Endothelial cell of umbilical vein (primary cell): ENCODE measurements around the gene MB. TPM values are rescaled to one million over a fixed set of nuclear protein-coding genes. Genes with fewer than 3 reads are reported as not detected.

ENCODE experiments used
- BruUV-seq: library from RNA; stranded (reverse); fragments of 400-500 nt; replicated peaks from 2 replicates; lab custom pipeline; 2021; lab: Mats Ljungman, UMichigan
- CTCF ChIA-PET: fragments of 300-600, 350-600 bp; sonication (Branson Sonifier 250); formaldehyde crosslinking; loops from one replicate; lab custom pipeline; 2021; ENCODE audit warnings: antibody characterized with exemption, inconsistent platforms; lab: Charles Lee
- POLR2A ChIA-PET: fragments of 300-600, 350-600 bp; sonication (Branson Sonifier 250); formaldehyde crosslinking; loops from one replicate; lab custom pipeline; 2021; ENCODE audit warnings: antibody characterized with exemption, inconsistent platforms; lab: Charles Lee
- DNase-seq: peaks from one replicate; pipeline ENCODE4 v3.0.0-alpha.2; 2011; ENCODE audit warnings: low read depth, low spot score
- FAIRE-seq: peaks from 2 replicates; lab custom pipeline; 2011; peaks lifted over from hg19 to GRCh38; lab: Jason Lieb, UNC
- H2AFZ ChIP-seq: 2 replicates; pipeline ENCODE4 v1.6.0; 2012; ENCODE audit warnings: low read depth, low read length, control low read depth, inconsistent platforms
- H3K27ac ChIP-seq: 2 replicates; pipeline ENCODE4 v1.5.1; 2011; ENCODE audit warnings: low read depth, mild to moderate bottlenecking, control low read depth, low read length, moderate library complexity; ENCODE audit not compliant: insufficient read depth
- H3K27me3 ChIP-seq, 2 experiments: 2 replicates each; pipeline versions ENCODE4 v1.6.0 to v1.6.1; 2011; ENCODE audit warnings: low read length in 2 of 2, mixed read lengths in 1 of 2; ENCODE audit not compliant: control insufficient read depth in 2 of 2, insufficient read depth in 2 of 2
- H3K36me3 ChIP-seq, 2 experiments: 2 replicates in 1 of 2; 3 replicates in 1 of 2; pipeline ENCODE4 v1.5.1; 2011; ENCODE audit warnings: low read length in 2 of 2, mild to moderate bottlenecking in 1 of 2, moderate library complexity in 1 of 2; ENCODE audit not compliant: control insufficient read depth in 2 of 2, insufficient read depth in 2 of 2; ENCODE audit errors: extremely low read depth in 1 of 2
- H3K4me1 ChIP-seq: 3 replicates; pipeline ENCODE4 v1.5.1; 2011; ENCODE audit warnings: mild to moderate bottlenecking, low read length; ENCODE audit not compliant: control insufficient read depth, insufficient read depth; ENCODE audit errors: extremely low read depth
- H3K4me2 ChIP-seq: 2 replicates; pipeline ENCODE4 v1.6.1; 2011; ENCODE audit warnings: low read length, control low read depth, mixed read lengths; ENCODE audit not compliant: insufficient read depth
- H3K4me3 ChIP-seq, 3 experiments: fragments of 200-600 bp in 1 of 3; sonication (generic), shearing (Covaris generic) in 1 of 3; replicated peaks in 1 of 3; 2 replicates each; pipeline ENCODE4 v1.5.1; 2011 to 2016; ENCODE audit warnings: control low read depth in 3 of 3, low read length in 3 of 3, mild to moderate bottlenecking in 2 of 3, inconsistent platforms in 1 of 3, low read depth in 1 of 3, moderate library complexity in 1 of 3; ENCODE audit not compliant: insufficient read depth in 1 of 3
- H3K79me2 ChIP-seq: 2 replicates; pipeline ENCODE4 v1.6.0; 2012; ENCODE audit warnings: low read length, inconsistent platforms; ENCODE audit not compliant: control insufficient read depth, insufficient read depth
- H3K9ac ChIP-seq: replicated peaks from 2 replicates; pipeline ENCODE3; 2011; ENCODE audit warnings: low read length, control low read depth; ENCODE audit not compliant: insufficient read depth; ENCODE audit errors: extremely low read depth
- H3K9me1 ChIP-seq: replicated peaks from 3 replicates; pipeline ENCODE4 v1.6.0; 2011; ENCODE audit warnings: mild to moderate bottlenecking, low read length; ENCODE audit not compliant: control insufficient read depth, insufficient read depth; ENCODE audit errors: extremely low read depth
- H3K9me3 ChIP-seq: replicated peaks from 2 replicates; pipeline ENCODE4 v1.5.1; 2012; ENCODE audit warnings: low read length, inconsistent platforms; ENCODE audit not compliant: control insufficient read depth, insufficient read depth
- H4K20me1 ChIP-seq: replicated peaks from 2 replicates; pipeline ENCODE3; 2011; ENCODE audit warnings: mild to moderate bottlenecking, low read length; ENCODE audit not compliant: control insufficient read depth, insufficient read depth; ENCODE audit errors: extremely low read depth
- EZH2 ChIP-seq: IDR thresholded peaks from 2 replicates; pipeline ENCODE4 v1.6.1; 2012; ENCODE audit warnings: borderline replicate concordance, low read depth, mild to moderate bottlenecking, moderate library complexity, low read length, inconsistent platforms; ENCODE audit not compliant: severe bottlenecking
- FOS ChIP-seq: IDR thresholded peaks from 2 replicates; pipeline ENCODE4 v1.6.1; 2011; ENCODE audit warnings: mild to moderate bottlenecking, low read length, moderate library complexity, borderline replicate concordance; ENCODE audit not compliant: insufficient read depth
- GATA2 ChIP-seq: IDR thresholded peaks from 2 replicates; pipeline ENCODE4 v1.7.0; 2011; ENCODE audit warnings: low read depth, mild to moderate bottlenecking, moderate library complexity, mixed read lengths, low read length; ENCODE audit not compliant: insufficient read length, insufficient read depth
- JUN ChIP-seq: IDR thresholded peaks from 2 replicates; pipeline ENCODE4 v1.6.1; 2011; ENCODE audit warnings: borderline replicate concordance, low read depth; ENCODE audit not compliant: insufficient read length, insufficient read depth
- MYC ChIP-seq: IDR thresholded peaks from one replicate; pipeline ENCODE4 v1.6.1; 2011; ENCODE audit warnings: mild to moderate bottlenecking, low read depth, low read length
- POLR2A ChIP-seq: IDR thresholded peaks from 2 replicates; pipeline ENCODE4 v1.6.1; 2012; ENCODE audit warnings: low read depth, mild to moderate bottlenecking, control low read depth, low read length
- POLR2AphosphoS5 ChIP-seq: IDR thresholded peaks from 2 replicates; pipeline ENCODE4 v1.6.1; 2012; ENCODE audit warnings: low read depth, mild to moderate bottlenecking, control low read depth, low read length, moderate library complexity; ENCODE audit not compliant: insufficient read depth
- dilution Hi-C: fragments of 300-500 bp; cut with MboI; formaldehyde crosslinking; loops from one replicate; pipeline ENCODE4 v1.15.0; 2019; ENCODE audit warnings: low sequenced_read_pairs; ENCODE audit not compliant: extremely low pct_ligation_motif_present
- intact Hi-C: fragments of 100-400 bp; cut with micrococcal nuclease; formaldehyde crosslinking; loops from one replicate; pipeline ENCODE4 v1.10.0; 2022
- polyA plus RNA-seq, 4 experiments: library from polyadenylated mRNA; depleted of rRNA in 3 of 4; stranded (reverse) in 3 of 4; unstranded in 1 of 4; fragments of >200 nt; gene quantifications; 2 replicates each; pipeline versions ENCODE4 v1.2.1 to v1.2.3, GENCODE V29; 2011 to 2012; ENCODE audit warnings: missing spikeins in 1 of 4
- total RNA-seq: library from RNA; stranded (reverse); gene quantifications from 2 replicates; pipeline ENCODE4 v1.2.3, GENCODE V29; 2021
- TF ChIP-seq, protein P1 (sequence below): IDR thresholded peaks from 2 replicates; pipeline ENCODE4 v1.6.1; 2011; ENCODE audit not compliant: insufficient read depth, insufficient read length
- TF ChIP-seq, protein P2 (sequence below), 2 donors: IDR thresholded peaks; 1 replicate in 1 of 2; 2 replicates in 1 of 2; pipeline ENCODE4 v1.5.1; 2011; ENCODE audit warnings: low read length in 2 of 2, mild to moderate bottlenecking in 2 of 2, moderate library complexity in 2 of 2, control low read depth in 1 of 2, inconsistent platforms in 1 of 2, low read depth in 1 of 2; ENCODE audit not compliant: insufficient read depth in 1 of 2; ENCODE audit errors: extremely low read depth in 1 of 2

MB gene
- total and polyA plus RNA-seq, 2 donors (not counting 3 experiments of a cell fraction or from before 2014, with no cell fraction given): not detected

- Histone ChIP-seq H3K27ac (no peak overlapping the region), H3K9ac (no peak overlapping the region), H3K9me1 (no peaks in the 10 kb centered on the region), H3K36me3 (no peaks in the 10 kb centered on the region), H3K9me3 (no peaks in the 10 kb centered on the region), H3K4me2 (no peak overlapping the region), H3K79me2 (no peaks in the 10 kb centered on the region), H4K20me1 (no peaks in the 10 kb centered on the region), H3K4me3 (no peak overlapping the region), H3K27me3 (peaks cover 0 to 2% of the 10 kb centered on the region in 2 experiments), H3K4me1 (no peaks in the 10 kb centered on the region), H2AFZ (no peak overlapping the region)
- intact Hi-C loops: no loop called here
- DNase-seq (no peak), FAIRE-seq (no peak)
- ChIA-PET POLR2A (no interaction called here), CTCF (interaction anchor here (1.9 kb wide), 1 partner anchor 158 kb away, joined by 6 read pairs; no protein-coding TSS in a partner anchor)
- TF ChIP-seq FOS: no peak
- TF ChIP-seq EZH2: no peak
- no peak for TF ChIP-seq MYC
- no peak for TF ChIP-seq POLR2A
- dilution Hi-C loops: no loop called here
- BruUV-seq: no TSS peak
Observed at GRCh38 chr22:35589071-35589755, 27.9 kb downstream of the MB start.

DNA sequence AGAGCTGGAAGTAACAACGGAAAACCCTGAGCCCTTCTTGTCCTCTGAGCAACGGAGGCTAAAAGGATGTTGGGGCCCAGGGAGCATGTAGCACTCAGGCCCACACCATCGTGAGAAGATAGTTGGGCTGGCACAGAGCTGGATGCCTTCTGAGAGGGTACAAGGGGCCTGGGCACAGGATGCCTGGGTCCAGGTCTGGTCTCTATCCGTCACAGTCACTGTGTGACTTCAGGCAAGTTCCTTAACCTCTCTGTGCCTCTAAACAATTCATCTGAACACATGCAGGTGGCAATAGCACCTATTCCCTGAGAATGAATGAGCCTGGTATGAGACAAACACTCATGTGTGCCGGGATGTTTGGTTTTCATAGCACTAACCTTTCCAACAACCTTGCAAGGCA, 29.2 kb downstream of the MB start:
- Histone ChIP-seq H3K4me2 (no peak overlapping the region), H3K4me1 (no peaks in the 10 kb centered on the region), H3K4me3 (no peak overlapping the region), H3K9ac (no peak overlapping the region), H2AFZ (no peak overlapping the region), H3K9me1 (no peaks in the 10 kb centered on the region), H4K20me1 (no peaks in the 10 kb centered on the region), H3K9me3 (no peaks in the 10 kb centered on the region), H3K36me3 (no peaks in the 10 kb centered on the region), H3K27me3 (peaks cover 0 to 2% of the 10 kb centered on the region in 2 experiments), H3K79me2 (no peaks in the 10 kb centered on the region), H3K27ac (no peak overlapping the region)
- CTCF ChIA-PET: interaction anchor here (1.9 kb wide), 1 partner anchor 157 kb away, joined by 6 read pairs; no protein-coding TSS in a partner anchor
- POLR2A ChIA-PET: no interaction called here
- dilution Hi-C loops (no loop called here), intact Hi-C loops (no loop called here)
- TF ChIP-seq JUN: no peak
- TF ChIP-seq MYC: no peak
- TF ChIP-seq POLR2A: no peak
- TF ChIP-seq, protein P1, sequence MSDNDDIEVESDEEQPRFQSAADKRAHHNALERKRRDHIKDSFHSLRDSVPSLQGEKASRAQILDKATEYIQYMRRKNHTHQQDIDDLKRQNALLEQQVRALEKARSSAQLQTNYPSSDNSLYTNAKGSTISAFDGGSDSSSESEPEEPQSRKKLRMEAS: no peak
- TF ChIP-seq FOS: no peak
- no peak for TF ChIP-seq POLR2AphosphoS5
- TF ChIP-seq GATA2: no peak
- TF ChIP-seq, protein P2, sequence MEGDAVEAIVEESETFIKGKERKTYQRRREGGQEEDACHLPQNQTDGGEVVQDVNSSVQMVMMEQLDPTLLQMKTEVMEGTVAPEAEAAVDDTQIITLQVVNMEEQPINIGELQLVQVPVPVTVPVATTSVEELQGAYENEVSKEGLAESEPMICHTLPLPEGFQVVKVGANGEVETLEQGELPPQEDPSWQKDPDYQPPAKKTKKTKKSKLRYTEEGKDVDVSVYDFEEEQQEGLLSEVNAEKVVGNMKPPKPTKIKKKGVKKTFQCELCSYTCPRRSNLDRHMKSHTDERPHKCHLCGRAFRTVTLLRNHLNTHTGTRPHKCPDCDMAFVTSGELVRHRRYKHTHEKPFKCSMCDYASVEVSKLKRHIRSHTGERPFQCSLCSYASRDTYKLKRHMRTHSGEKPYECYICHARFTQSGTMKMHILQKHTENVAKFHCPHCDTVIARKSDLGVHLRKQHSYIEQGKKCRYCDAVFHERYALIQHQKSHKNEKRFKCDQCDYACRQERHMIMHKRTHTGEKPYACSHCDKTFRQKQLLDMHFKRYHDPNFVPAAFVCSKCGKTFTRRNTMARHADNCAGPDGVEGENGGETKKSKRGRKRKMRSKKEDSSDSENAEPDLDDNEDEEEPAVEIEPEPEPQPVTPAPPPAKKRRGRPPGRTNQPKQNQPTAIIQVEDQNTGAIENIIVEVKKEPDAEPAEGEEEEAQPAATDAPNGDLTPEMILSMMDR (IDR thresholded peaks at IDR 0.05; ENCODE audit: extremely low read depth in 1 of 2, insufficient read depth in 1 of 2, low read depth in 1 of 2, low read length in 2 of 2): no peak
- TF ChIP-seq EZH2: no peak
- no TSS peak for BruUV-seq
- no peak for DNase-seq
- no peak for FAIRE-seq
